IMR-90 (cell line): Measurements from ENCODE around the gene STARD10. TPM values are rescaled to one million over a fixed set of nuclear protein-coding genes. Genes with fewer than 3 reads are reported as not detected.

Source experiments
- ATAC-seq: fragments of 200-7000 bp; cut with Tn5 transposase; 2 replicates; pipeline ENCODE4 v1.9.1; 2020; ENCODE audit warnings: low read depth, mild to moderate bottlenecking, moderate library complexity
- BruUV-seq: library from RNA; stranded (reverse); fragments of 400-500 nt; replicated peaks from 2 replicates; lab custom pipeline; 2021; lab: Mats Ljungman, UMichigan
- CTCF ChIA-PET: fragments of 300-600 bp; formaldehyde crosslinking; extraction: SDS; loops from one replicate; lab custom pipeline; 2021; ENCODE audit warnings: antibody characterized with exemption; lab: Yijun Ruan, JAX
- POLR2A ChIA-PET: fragments of 300-600 bp; sonication (Branson Sonifier 250); formaldehyde crosslinking; loops from one replicate; lab custom pipeline; 2022; ENCODE audit warnings: antibody characterized with exemption; ENCODE audit not compliant: unreplicated experiment; lab: Charles Lee
- DNase-seq: peaks from one replicate; pipeline ENCODE4 v3.0.0; 2013
- H2AFZ ChIP-seq: replicated peaks from 2 replicates; pipeline ENCODE3; 2013; ENCODE audit warnings: low read length, mild to moderate bottlenecking; ENCODE audit not compliant: poor library complexity
- H2AK5ac ChIP-seq: 2 replicates; pipeline ENCODE4 v1.6.1; 2013; ENCODE audit warnings: low read depth, low read length, inconsistent platforms
- H2AK9ac ChIP-seq: replicated peaks from 2 replicates; pipeline ENCODE3; 2013; ENCODE audit warnings: mild to moderate bottlenecking, low read depth, low read length, moderate library complexity; ENCODE audit not compliant: poor library complexity
- H2BK120ac ChIP-seq: 2 replicates; pipeline ENCODE4 v1.6.1; 2013; ENCODE audit warnings: low read depth, low read length, inconsistent platforms
- H2BK15ac ChIP-seq: 3 replicates; pipeline ENCODE4 v1.6.1; 2013; ENCODE audit warnings: low read depth, low read length, inconsistent platforms
- H2BK20ac ChIP-seq: 2 replicates; pipeline ENCODE4 v1.6.1; 2013; ENCODE audit warnings: low read depth, mild to moderate bottlenecking, inconsistent platforms, low read length, moderate library complexity
- H2BK5ac ChIP-seq: 2 replicates; pipeline ENCODE4 v1.6.1; 2013; ENCODE audit warnings: mild to moderate bottlenecking, low read depth, low read length, inconsistent platforms; ENCODE audit not compliant: poor library complexity, severe bottlenecking
- H3K14ac ChIP-seq: replicated peaks from 2 replicates; pipeline ENCODE4 v1.6.1; 2013; ENCODE audit warnings: low read depth, low read length, inconsistent platforms
- H3K18ac ChIP-seq: 2 replicates; pipeline ENCODE4 v1.6.1; 2013; ENCODE audit warnings: low read depth, low read length, control low read depth
- H3K23ac ChIP-seq: 2 replicates; pipeline ENCODE4 v1.6.1; 2013; ENCODE audit warnings: low read depth, low read length, inconsistent platforms
- H3K27ac ChIP-seq: 2 replicates; pipeline ENCODE4 v1.5.1; 2013; ENCODE audit warnings: mild to moderate bottlenecking, control low read depth, low read length; ENCODE audit not compliant: insufficient read depth
- H3K27me3 ChIP-seq: 2 replicates; pipeline ENCODE4 v1.6.1; 2013; ENCODE audit warnings: low read length; ENCODE audit not compliant: control insufficient read depth, insufficient read depth
- H3K36me3 ChIP-seq: 2 replicates; pipeline ENCODE4 v1.6.1; 2013; ENCODE audit warnings: low read length, mixed read lengths; ENCODE audit not compliant: control insufficient read depth, insufficient read depth
- H3K4ac ChIP-seq: 2 replicates; pipeline ENCODE4 v1.6.1; 2013; ENCODE audit warnings: low read depth, low read length, inconsistent platforms
- H3K4me1 ChIP-seq: 2 replicates; pipeline ENCODE4 v1.6.1; 2013; ENCODE audit warnings: low read length, mixed read lengths; ENCODE audit not compliant: control insufficient read depth, insufficient read depth
- H3K4me2 ChIP-seq: 2 replicates; pipeline ENCODE4 v1.6.1; 2013; ENCODE audit warnings: low read depth, mild to moderate bottlenecking, control low read depth, low read length, moderate library complexity
- H3K4me3 ChIP-seq: 2 replicates; pipeline ENCODE4 v1.5.1; 2013; ENCODE audit warnings: low read depth, mild to moderate bottlenecking, control low read depth, low read length, moderate library complexity; ENCODE audit not compliant: insufficient read depth
- H3K56ac ChIP-seq: 2 replicates; pipeline ENCODE4 v1.6.1; 2013; ENCODE audit warnings: low read length, inconsistent platforms; ENCODE audit not compliant: insufficient read depth; ENCODE audit errors: extremely low read depth
- H3K79me1 ChIP-seq, 2 experiments: 2 replicates each; pipeline ENCODE4 v1.6.1; 2013; ENCODE audit warnings: low read length in 2 of 2, inconsistent platforms in 1 of 2, low read depth in 1 of 2
- H3K9ac ChIP-seq: 2 replicates; pipeline ENCODE4 v1.6.1; 2013; ENCODE audit warnings: low read depth, low read length, control low read depth
- H3K9me1 ChIP-seq: 2 replicates; pipeline ENCODE4 v1.6.1; 2013; ENCODE audit warnings: low read length, inconsistent platforms; ENCODE audit not compliant: insufficient read depth
- H3K9me3 ChIP-seq: 2 replicates; pipeline ENCODE4 v1.6.1; 2013; ENCODE audit warnings: low read length; ENCODE audit not compliant: control insufficient read depth, insufficient read depth
- H4K20me1 ChIP-seq: 2 replicates; pipeline ENCODE4 v1.6.1; 2013; ENCODE audit warnings: low read length, inconsistent platforms; ENCODE audit not compliant: insufficient read depth
- H4K5ac ChIP-seq: 2 replicates; pipeline ENCODE4 v1.6.1; 2013; ENCODE audit warnings: mild to moderate bottlenecking, low read depth, low read length, control low read depth
- H4K8ac ChIP-seq, 2 experiments: 2 replicates each; pipeline ENCODE4 v1.6.1; 2013; ENCODE audit warnings: low read depth in 2 of 2, low read length in 2 of 2, control low read depth in 1 of 2, inconsistent platforms in 1 of 2
- H4K91ac ChIP-seq: 2 replicates; pipeline ENCODE4 v1.6.1; 2013; ENCODE audit warnings: low read depth, low read length, inconsistent platforms; ENCODE audit not compliant: insufficient read depth
- RFX5 ChIP-seq: IDR thresholded peaks from 2 replicates; pipeline ENCODE4 v1.8.0; 2012; ENCODE audit warnings: low read depth, mild to moderate bottlenecking, low read length, moderate library complexity
- SMC3 ChIP-seq: fragments of 150-350 bp; IDR thresholded peaks from 2 replicates; pipeline ENCODE4 v1.6.1; 2016; ENCODE audit warnings: low read depth, mild to moderate bottlenecking, antibody characterized with exemption, low read length, moderate library complexity
- WGBS, 2 experiments: methylation state at CpG; one replicate each; pipeline versions ENCODE4 v1.1.5 to v1.1.7; 2013; ENCODE audit warnings: missing lambda C conversion rate in 2 of 2; ENCODE audit not compliant: insufficient read length in 1 of 2; ENCODE audit errors: extremely low coverage in 2 of 2; 5-methylcytosine and 5-hydroxymethylcytosine counted together
- dilution Hi-C: fragments of 300-500 bp; cut with HindIII; formaldehyde crosslinking; loops from one replicate; pipeline ENCODE4 v1.14.3; 2018; ENCODE audit warnings: low sequenced_read_pairs; ENCODE audit not compliant: unreplicated experiment
- in situ Hi-C: fragments of 300-500 bp; cut with MboI; formaldehyde crosslinking; loops from 3 replicates; pipeline ENCODE4 v1.14.3; 2019; ENCODE audit warnings: low sequenced_read_pairs, inconsistent platforms, mixed read lengths
- intact Hi-C: fragments of 100-400 bp; cut with micrococcal nuclease; formaldehyde crosslinking; loops from 2 replicates; pipeline ENCODE4 v1.10.0; 2022
- polyA plus RNA-seq, 3 experiments: library from polyadenylated mRNA; depleted of rRNA; stranded (reverse); fragments of >200 nt; gene quantifications; 2 replicates each; pipeline ENCODE4 v1.2.3, GENCODE V29; 2012; ENCODE audit warnings: low replicate concordance in 1 of 3
- total RNA-seq: library from RNA; depleted of rRNA; stranded (reverse); fragments of >200 nt; gene quantifications from 2 replicates; pipeline ENCODE4 v1.2.3, GENCODE V29; 2012
- TF ChIP-seq, protein P1 (sequence below): conservative IDR thresholded peaks from 2 replicates; pipeline ENCODE4 v1.5.1; 2012; ENCODE audit warnings: mild to moderate bottlenecking, low read depth, low read length, improper control_type of control experiment

Gene STARD10
- total and polyA plus RNA-seq, 2 of the 4 experiments (the other 2 are of a cell fraction), result 23.8 to 37.4 TPM

DNA sequence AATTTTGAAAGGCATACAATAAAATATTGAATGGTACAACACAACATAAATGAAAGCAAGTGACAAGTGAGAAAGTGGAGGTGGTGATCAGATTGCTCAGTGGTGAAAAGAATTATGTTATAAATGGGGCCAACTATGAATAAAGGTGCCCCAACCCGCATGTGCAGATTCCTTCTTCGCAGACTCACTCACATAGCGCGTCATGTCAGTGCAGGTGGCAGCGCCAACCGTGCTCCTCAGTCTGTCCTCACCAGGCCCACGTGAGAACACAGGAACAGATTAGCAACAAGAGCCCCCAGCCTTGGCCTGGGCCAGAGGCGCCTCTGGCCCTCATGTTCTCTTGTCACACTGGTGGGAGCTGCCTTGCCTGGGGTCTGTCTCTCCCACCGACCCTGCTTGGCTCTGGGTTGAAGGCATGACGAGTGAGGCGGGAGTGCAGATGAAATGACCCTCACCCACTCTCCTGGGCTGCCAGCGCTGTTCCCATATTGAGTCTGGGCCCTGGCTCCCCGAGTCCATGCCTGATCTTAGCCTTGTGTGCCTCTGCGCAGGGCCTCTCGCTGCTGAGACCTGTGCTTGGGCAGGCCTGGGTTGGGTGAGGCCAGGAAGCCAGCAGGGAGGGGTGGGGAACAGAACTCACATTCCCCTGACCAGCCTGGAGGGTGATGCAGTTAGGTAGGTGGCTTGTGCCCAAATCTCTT is 26.7 kb upstream of the STARD10 start:
- Histone ChIP-seq H3K36me3 (no peaks in the 10 kb centered on the region), H2BK5ac (no peak overlapping the region), H3K14ac (0 out of 2 replicates have a peak overlapping the region, but pooled peaks have one; percentile 13), H3K4ac (peak overlapping the region; percentile 56; the same call in 1 of the 2 replicates), H2AK5ac (peak overlapping the region; percentile 83), H4K5ac (no peak overlapping the region), H3K4me2 (no peak overlapping the region), H3K9ac (no peak overlapping the region), H3K4me1 (peaks cover 13% of the 10 kb centered on the region), H3K9me1 (peaks cover 12% of the 10 kb centered on the region), H3K9me3 (no peaks in the 10 kb centered on the region), H4K8ac (peak overlapping the region in 1 of 2 experiments; percentile 89; a peak in 1 of 4 replicates), H3K79me1 (peaks cover 0 to 32% of the 10 kb centered on the region in 2 experiments; a peak in 2 of 4 replicates), H3K56ac (no peak overlapping the region), H2BK120ac (no peak overlapping the region), H3K27me3 (no peaks in the 10 kb centered on the region), H2BK15ac (no peak overlapping the region), H3K23ac (peak overlapping the region; percentile 64), H3K18ac (no peak overlapping the region), H3K27ac (no peak overlapping the region), H2AFZ (peak overlapping the region; percentile 97), H3K4me3 (no peak overlapping the region), H4K91ac (no peak overlapping the region), H2BK20ac (no peak overlapping the region), H4K20me1 (peaks cover 5% of the 10 kb centered on the region; the same call in 1 of the 2 replicates), H2AK9ac (peak overlapping the region; percentile 90)
- POLR2A ChIA-PET, result interaction anchor here (0.5 kb wide), 1 partner anchor 32 kb away, joined by 4 read pairs; no protein-coding TSS in a partner anchor
- DNase-seq, result no peak
- CTCF ChIA-PET, result no interaction called here
- 96% methylated on average over 7 of the region's 15 CpGs; no CpG with 5 or more reads in 1 of the 2 experiments for WGBS, 2 experiments
- BruUV-seq, result no TSS peak
- dilution Hi-C loops, result no loop called here
- in situ Hi-C loops, result no loop called here
- ATAC-seq, result no peak
- TF ChIP-seq, protein P1, sequence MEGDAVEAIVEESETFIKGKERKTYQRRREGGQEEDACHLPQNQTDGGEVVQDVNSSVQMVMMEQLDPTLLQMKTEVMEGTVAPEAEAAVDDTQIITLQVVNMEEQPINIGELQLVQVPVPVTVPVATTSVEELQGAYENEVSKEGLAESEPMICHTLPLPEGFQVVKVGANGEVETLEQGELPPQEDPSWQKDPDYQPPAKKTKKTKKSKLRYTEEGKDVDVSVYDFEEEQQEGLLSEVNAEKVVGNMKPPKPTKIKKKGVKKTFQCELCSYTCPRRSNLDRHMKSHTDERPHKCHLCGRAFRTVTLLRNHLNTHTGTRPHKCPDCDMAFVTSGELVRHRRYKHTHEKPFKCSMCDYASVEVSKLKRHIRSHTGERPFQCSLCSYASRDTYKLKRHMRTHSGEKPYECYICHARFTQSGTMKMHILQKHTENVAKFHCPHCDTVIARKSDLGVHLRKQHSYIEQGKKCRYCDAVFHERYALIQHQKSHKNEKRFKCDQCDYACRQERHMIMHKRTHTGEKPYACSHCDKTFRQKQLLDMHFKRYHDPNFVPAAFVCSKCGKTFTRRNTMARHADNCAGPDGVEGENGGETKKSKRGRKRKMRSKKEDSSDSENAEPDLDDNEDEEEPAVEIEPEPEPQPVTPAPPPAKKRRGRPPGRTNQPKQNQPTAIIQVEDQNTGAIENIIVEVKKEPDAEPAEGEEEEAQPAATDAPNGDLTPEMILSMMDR, result no peak
- TF ChIP-seq SMC3, result no peak
- TF ChIP-seq RFX5, result no peak
- intact Hi-C loops, result no loop called here
